ENCODE results near the gene TMEM167B. TPM values are rescaled to one million over a fixed set of nuclear protein-coding genes. Genes with fewer than 3 reads are reported as not detected.
"Not testable (repeated sequence)": the region's sequence is repeated elsewhere in the genome, so short reads cannot be mapped to it uniquely, and the experiment has no call there.

The TMEM167B gene
- total RNA-seq, 1 experiment from 2014 or later, result 26.3 TPM

- peak; percentile 84 for DNase-seq (ENCODE audit: low read depth)
These were observed 22.2 kb downstream of the TMEM167B start for GRCh38 chr1:109112652-109113285.

GRCh38 chr1:109113590-109114341, 23.2 kb downstream of the TMEM167B start, which contains the start of gene ELAPOR1:
Gene ELAPOR1, plus strand, starts transcription at chr1:109114115. Its CDS starts 69 bp downstream, at chr1:109114184.
- DNase-seq (ENCODE audit: low read depth), result peak; percentile 26

- no peak for DNase-seq (ENCODE audit: low read depth)
These were observed 23.7 kb downstream of the TMEM167B start for GRCh38 chr1:109114342-109114674.

- no peak for DNase-seq (ENCODE audit: low read depth)
These were observed 25.1 kb downstream of the TMEM167B start for GRCh38 chr1:109115685-109116084.

- DNase-seq (ENCODE audit: low read depth), result no peak
These were observed 25.7 kb downstream of the TMEM167B start for GRCh38 chr1:109116286-109116685.

- DNase-seq (ENCODE audit: low read depth), result no peak
These were observed 27.5 kb downstream of the TMEM167B start for GRCh38 chr1:109118089-109118488.

DNA sequence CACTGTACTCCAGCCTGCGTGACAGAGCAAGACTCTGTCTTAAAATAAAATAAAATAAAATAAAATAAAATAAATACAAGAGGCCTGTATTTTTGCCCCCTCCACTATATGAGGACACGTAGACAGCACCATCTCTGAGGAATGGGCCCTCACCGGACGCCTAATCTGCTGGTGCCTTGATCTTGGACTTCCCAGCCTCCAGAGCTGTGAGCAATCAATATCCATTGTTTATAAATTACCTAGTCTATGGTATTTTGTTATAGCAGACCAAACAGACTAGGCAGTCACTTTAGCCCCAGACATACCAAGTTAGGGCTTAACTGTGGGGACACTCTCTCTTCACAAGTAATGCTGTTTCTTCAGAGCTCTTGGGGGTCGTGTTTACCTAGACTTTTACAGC, 29.8 kb downstream of the TMEM167B start:
- no peak for DNase-seq (ENCODE audit: low read depth)

DNA sequence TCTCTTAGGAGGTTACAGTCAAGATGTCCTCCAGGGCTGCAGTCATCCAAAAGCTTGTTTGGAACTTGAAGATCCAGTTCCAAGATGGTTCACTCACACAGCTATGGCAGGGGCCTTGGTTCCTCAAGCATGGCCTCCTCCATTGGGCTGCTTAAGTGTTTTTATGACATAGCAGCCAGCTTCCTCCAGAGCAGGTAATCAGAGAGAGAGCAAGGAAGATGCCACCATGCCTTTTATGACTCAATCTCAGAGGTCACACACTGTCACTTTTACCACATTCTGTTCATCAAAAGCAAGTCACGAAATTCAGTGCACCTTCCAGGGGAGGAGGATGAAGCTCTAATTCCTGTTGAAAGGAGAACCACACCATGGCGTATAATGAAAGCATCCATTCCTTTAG, 40.5 kb downstream of the TMEM167B start:
- DNase-seq (ENCODE audit: low read depth), result no peak

- DNase-seq (ENCODE audit: low read depth), result no peak
These were observed 41.2 kb downstream of the TMEM167B start for GRCh38 chr1:109131800-109132199.

GRCh38 chr1:109133002-109133706, 42.6 kb downstream of the TMEM167B start:
- no peak for DNase-seq (ENCODE audit: low read depth)

GRCh38 chr1:109133815-109134214, 43.3 kb downstream of the TMEM167B start:
- no peak for DNase-seq (ENCODE audit: low read depth)

GRCh38 chr1:109134423-109134822, 43.9 kb downstream of the TMEM167B start:
- DNase-seq (ENCODE audit: low read depth), result no peak

DNA sequence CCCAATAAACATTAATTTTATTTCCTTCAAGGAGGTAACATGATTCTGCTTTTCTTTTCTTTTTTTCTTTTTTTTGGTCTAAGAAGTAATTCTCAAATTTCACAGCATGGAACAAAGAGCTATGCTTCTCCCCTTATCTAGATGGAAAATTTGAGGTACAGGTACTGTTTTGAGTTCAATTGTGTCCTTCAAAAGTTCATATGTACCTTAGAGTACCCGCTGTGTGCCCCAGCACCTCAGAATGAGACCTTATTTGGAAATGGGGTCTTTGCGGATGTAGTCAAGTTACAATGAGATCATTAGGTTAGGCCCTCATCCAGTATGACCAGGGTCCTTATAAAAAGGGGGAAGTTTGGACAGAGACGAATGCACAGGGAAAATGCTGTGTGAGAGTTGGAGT, 45.4 kb downstream of the TMEM167B start:
- DNase-seq (ENCODE audit: low read depth), result no peak

DNA sequence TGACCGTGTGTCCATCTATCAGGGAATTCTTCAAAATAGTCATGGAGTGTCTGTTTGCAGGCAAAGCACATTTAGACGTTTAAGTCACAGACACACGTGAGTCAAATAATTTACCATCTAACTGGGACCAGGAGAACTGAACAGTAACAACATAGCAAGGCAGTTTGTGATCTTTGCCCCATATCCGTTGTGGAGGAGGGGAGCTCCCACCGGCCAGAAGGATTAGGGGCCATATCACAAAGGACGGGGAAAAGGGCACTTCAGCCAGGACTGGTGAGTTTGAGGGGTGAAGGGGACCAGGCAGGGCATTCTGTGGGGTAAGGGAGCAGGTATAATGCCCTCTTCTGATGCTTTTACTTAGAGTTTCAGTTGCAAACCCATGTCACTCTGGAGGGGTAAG, 46.2 kb downstream of the TMEM167B start:
- DNase-seq (ENCODE audit: low read depth), result no peak

DNA sequence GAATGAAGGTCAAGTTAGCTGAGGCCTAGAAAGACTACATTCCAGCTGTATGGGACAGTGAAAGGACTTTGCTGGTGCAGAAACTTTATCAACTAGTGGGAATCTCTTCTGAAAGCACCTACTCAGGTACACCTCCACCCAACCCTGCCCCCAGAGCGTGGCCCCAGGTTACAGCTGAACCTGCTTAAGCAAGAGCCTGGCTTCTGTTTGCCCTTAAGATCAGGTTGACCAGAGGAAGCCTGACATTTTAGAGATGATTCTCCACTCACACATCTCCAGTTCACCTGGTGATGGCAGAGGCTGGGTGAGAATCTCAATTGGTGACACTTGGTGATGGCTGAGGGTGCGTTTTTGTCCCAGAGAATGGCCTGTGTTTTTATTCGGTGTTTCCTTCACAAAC, 47.4 kb downstream of the TMEM167B start:
- no peak for DNase-seq (ENCODE audit: low read depth)

- no peak for DNase-seq (ENCODE audit: low read depth)
These were observed 47.8 kb downstream of the TMEM167B start for GRCh38 chr1:109138358-109138757.

- no peak for DNase-seq (ENCODE audit: low read depth)
These were observed 49.8 kb downstream of the TMEM167B start for GRCh38 chr1:109140392-109140791.

DNA sequence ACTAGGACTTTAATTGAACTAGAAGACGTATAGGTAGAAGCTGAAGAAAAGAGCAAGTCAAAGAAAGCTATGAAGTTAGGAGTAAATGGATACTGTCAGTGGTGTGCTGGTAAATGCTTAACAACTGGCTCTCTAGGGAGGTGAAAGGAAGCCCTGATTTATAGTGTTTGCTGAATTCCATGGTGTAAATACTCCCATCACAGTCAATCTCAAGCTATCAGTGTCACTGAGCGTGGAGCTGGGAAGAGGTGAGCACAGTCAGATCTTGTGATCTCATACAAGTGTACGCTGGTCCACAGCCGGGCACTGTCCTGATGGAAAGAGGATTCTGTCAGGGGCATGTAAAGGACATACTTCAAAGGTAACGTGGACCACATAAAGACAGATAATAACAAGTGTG, 51.7 kb downstream of the TMEM167B start:
- DNase-seq (ENCODE audit: low read depth), result no peak

DNA sequence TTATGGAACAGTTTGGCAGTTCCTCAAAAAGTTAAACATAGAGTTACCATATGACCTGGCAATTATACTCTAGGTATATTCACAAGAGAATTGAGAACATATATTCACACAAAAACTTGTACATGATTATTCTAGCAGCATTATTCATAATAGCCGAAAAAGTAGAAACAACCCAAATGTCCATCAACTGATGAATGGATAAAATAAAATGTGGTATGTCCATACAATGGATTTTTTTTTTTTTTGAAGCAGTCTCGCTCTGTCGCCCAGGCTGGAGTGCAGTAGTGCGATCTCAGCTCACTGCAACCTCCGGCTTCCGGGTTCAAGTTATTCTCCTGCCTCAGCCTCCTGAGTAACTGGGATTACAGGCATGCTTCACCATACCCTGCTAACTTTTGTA, 52.2 kb downstream of the TMEM167B start:
- not testable (repeated sequence) for DNase-seq (ENCODE audit: low read depth)

Data from RPMI7951 (cell line).